ENCODE measurements around the gene OR6Y1.

Gene OR6Y1

GRCh38 chr1:158506369-158506987, 47.7 kb downstream of the OR6Y1 start:
- DNase-seq (ENCODE audit: low read depth), result peak; percentile 4

GRCh38 chr1:158496374-158496773, 57.8 kb downstream of the OR6Y1 start:
- no peak for DNase-seq (ENCODE audit: low read depth)

DNA sequence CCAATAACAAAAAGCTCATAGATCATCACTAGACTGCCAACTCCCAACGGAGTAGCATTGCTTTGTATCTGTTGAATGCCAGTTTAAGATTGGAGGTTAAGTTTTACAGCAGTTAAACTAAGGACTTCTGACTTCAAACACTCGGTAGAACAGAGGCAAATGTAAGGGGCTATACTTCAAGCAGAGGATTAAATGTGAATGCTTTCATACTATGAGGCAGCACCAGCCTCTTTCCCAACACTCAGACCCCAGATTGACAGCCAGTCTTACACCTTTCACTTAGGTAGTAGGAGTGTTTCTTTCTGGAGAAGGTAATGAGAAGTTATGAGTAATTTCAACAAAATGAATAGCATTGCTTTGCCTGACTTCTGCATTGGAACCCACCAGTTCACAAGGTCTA, 59.4 kb downstream of the OR6Y1 start:
- no peak for DNase-seq (ENCODE audit: low read depth)
